Neural cell (in vitro differentiated cells): ENCODE measurements around the gene LRRC57. TPM values are rescaled to one million over a fixed set of nuclear protein-coding genes. Genes with fewer than 3 reads are reported as not detected.

Experiments used
- H2AFZ ChIP-seq: fragments of 200-600, 300-800 bp; sonication (generic), shearing (Covaris generic); 2 replicates; pipeline ENCODE4 v1.6.0; 2014; ENCODE audit warnings: low read depth, mild to moderate bottlenecking, antibody characterized with exemption, low read length, moderate library complexity
- H3F3A ChIP-seq: fragments of 200-600 bp; shearing (Covaris generic); 2 replicates; pipeline ENCODE4 v1.6.1; 2016; ENCODE audit warnings: mild to moderate bottlenecking, moderate library complexity, mixed read lengths, antibody characterized with exemption, low read length; ENCODE audit not compliant: insufficient read depth, poor library complexity, severe bottlenecking
- H3K27ac ChIP-seq: fragments of 200-600, 300-800 bp; sonication (generic), shearing (Covaris generic); 2 replicates; pipeline ENCODE4 v1.5.1; 2014; ENCODE audit warnings: mild to moderate bottlenecking, low read length, moderate library complexity
- H3K27me3 ChIP-seq: fragments of 300-800, 200-600 bp; sonication (generic), shearing (Covaris generic); 2 replicates; pipeline ENCODE4 v1.6.0; 2014; ENCODE audit warnings: mild to moderate bottlenecking, low read depth, low read length, moderate library complexity; ENCODE audit not compliant: insufficient read depth
- H3K36me3 ChIP-seq: fragments of 300-800, 200-600 bp; sonication (generic), shearing (Covaris generic); 2 replicates; pipeline ENCODE4 v1.5.1; 2014; ENCODE audit warnings: mild to moderate bottlenecking, antibody characterized with exemption, low read length, moderate library complexity; ENCODE audit not compliant: insufficient read depth
- H3K4me2 ChIP-seq: fragments of 300-800, 200-600 bp; sonication (generic), shearing (Covaris generic); 2 replicates; pipeline ENCODE4 v1.6.0; 2014; ENCODE audit warnings: mild to moderate bottlenecking, low read length
- H3K4me3 ChIP-seq: fragments of 300-800, 200-600 bp; sonication (generic), shearing (Covaris generic); 2 replicates; pipeline ENCODE4 v1.5.1; 2014; ENCODE audit warnings: mild to moderate bottlenecking, low read length, moderate library complexity
- H3K79me2 ChIP-seq: fragments of 200-600 bp; shearing (Covaris generic); replicated peaks from 2 replicates; pipeline ENCODE4 v1.6.0; 2014; ENCODE audit warnings: mild to moderate bottlenecking, low read length, moderate library complexity; ENCODE audit not compliant: insufficient read depth
- H3K9ac ChIP-seq: fragments of 300-800, 200-600 bp; sonication (generic), shearing (Covaris generic); 2 replicates; pipeline ENCODE4 v1.6.1; 2016; ENCODE audit warnings: mild to moderate bottlenecking, low read length, mixed read lengths
- H3K9me2 ChIP-seq: fragments of 200-600 bp; shearing (Covaris generic); 2 replicates; pipeline ENCODE4 v1.6.1; 2016; ENCODE audit warnings: mild to moderate bottlenecking, low read length, mixed read lengths; ENCODE audit not compliant: insufficient read depth
- H3K9me3 ChIP-seq: fragments of 200-600, 300-800 bp; sonication (generic), shearing (Covaris generic); 2 replicates; pipeline ENCODE4 v1.6.1; 2016; ENCODE audit warnings: mild to moderate bottlenecking, mixed run types, low read length, moderate library complexity, mixed read lengths
- H4K20me1 ChIP-seq: fragments of 200-600 bp; shearing (Covaris generic); 2 replicates; pipeline ENCODE4 v1.6.1; 2016; ENCODE audit warnings: mild to moderate bottlenecking, mixed run types; ENCODE audit not compliant: insufficient read depth
- EP300 ChIP-seq: fragments of 450-650 bp; conservative IDR thresholded peaks from 2 replicates; pipeline ENCODE4 v1.6.1; 2014; ENCODE audit warnings: antibody characterized with exemption, mild to moderate bottlenecking, moderate library complexity; ENCODE audit not compliant: poor library complexity, severe bottlenecking
- EZH2 ChIP-seq: fragments of 200-600, 300-800 bp; shearing (Covaris generic), sonication (generic); IDR thresholded peaks from 2 replicates; pipeline ENCODE4 v1.6.1; 2014; ENCODE audit warnings: antibody characterized with exemption, low read length, borderline replicate concordance, mild to moderate bottlenecking; ENCODE audit not compliant: insufficient read depth, poor library complexity, severe bottlenecking
- MXI1 ChIP-seq: fragments of 450-650 bp; conservative IDR thresholded peaks from 2 replicates; pipeline ENCODE4 v1.6.1; 2014; ENCODE audit warnings: antibody characterized with exemption, mild to moderate bottlenecking; ENCODE audit not compliant: poor library complexity, severe bottlenecking
- POLR2AphosphoS5 ChIP-seq: IDR thresholded peaks from 2 replicates; pipeline ENCODE4 v1.6.1; 2012
- RAD21 ChIP-seq: fragments of 450-650 bp; conservative IDR thresholded peaks from 2 replicates; pipeline ENCODE4 v1.6.1; 2014; ENCODE audit warnings: antibody characterized with exemption, mild to moderate bottlenecking, moderate library complexity
- REST ChIP-seq: IDR thresholded peaks from 2 replicates; pipeline ENCODE4 v1.6.1; 2012; ENCODE audit warnings: borderline replicate concordance
- SMC3 ChIP-seq: fragments of 450-650 bp; conservative IDR thresholded peaks from 2 replicates; pipeline ENCODE4 v1.6.1; 2014; ENCODE audit warnings: antibody characterized with exemption, mild to moderate bottlenecking, moderate library complexity; ENCODE audit not compliant: poor library complexity
- TAF1 ChIP-seq: IDR thresholded peaks from 2 replicates; pipeline ENCODE4 v1.6.1; 2012; ENCODE audit warnings: low read depth
- polyA minus RNA-seq: library from RNA; depleted of rRNA, polyadenylated mRNA; stranded (reverse); fragments of >200 nt; gene quantifications from 2 replicates; pipeline ENCODE4 v1.2.3, GENCODE V29; 2014
- polyA plus RNA-seq: library from polyadenylated mRNA; depleted of rRNA; stranded (reverse); fragments of >200 nt; gene quantifications from 2 replicates; pipeline ENCODE4 v1.2.3, GENCODE V29; 2014
- TF ChIP-seq, protein P1 (sequence below): fragments of 450-650 bp; IDR thresholded peaks from 2 replicates; pipeline ENCODE4 v1.5.1; 2014; ENCODE audit warnings: antibody characterized with exemption, mild to moderate bottlenecking, moderate library complexity; ENCODE audit not compliant: poor library complexity, severe bottlenecking

LRRC57 gene
- polyA plus RNA-seq (8.4 and 11.6 TPM in 2 replicates), polyA minus RNA-seq (23.1 and 26.9 TPM in 2 replicates)

GRCh38 chr15:42548249-42549031 is at the start of gene LRRC57, which contains the start of gene HAUS2:
LRRC57 (minus strand) TSS chr15:42548793; CDS start chr15:42548434, 359 bp downstream.
HAUS2 (plus strand) TSS chr15:42548838; CDS start chr15:42548873, 35 bp downstream.
- Histone ChIP-seq H3K4me2 (peak within 1 kb of the TSS; percentile 68), H3K36me3 (no peaks in the 10 kb centered on the region), H3K79me2 (peaks cover 27% of the 10 kb centered on the region), H2AFZ (peak within 1 kb of the TSS; percentile 94), H3K27ac (peak within 1 kb of the TSS; percentile 91), H3K4me3 (peak within 1 kb of the TSS; percentile 81), H3K9me3 (no peaks in the 10 kb centered on the region), H4K20me1 (no peaks in the 10 kb centered on the region), H3K9ac (peak within 1 kb of the TSS; percentile 90), H3F3A (no peaks in the 10 kb centered on the region), H3K9me2 (no peaks in the 10 kb centered on the region), H3K27me3 (no peaks in the 10 kb centered on the region)
- TF ChIP-seq REST, result peak; percentile 39
- TF ChIP-seq EP300, result peak; percentile 61
- peak; percentile 87 for TF ChIP-seq TAF1
- no peak for TF ChIP-seq RAD21
- TF ChIP-seq EZH2, result no peak
- TF ChIP-seq POLR2AphosphoS5, result peak; percentile 86
- peak; percentile 94 for TF ChIP-seq MXI1
- TF ChIP-seq SMC3, result peak; percentile 41
- TF ChIP-seq, protein P1, sequence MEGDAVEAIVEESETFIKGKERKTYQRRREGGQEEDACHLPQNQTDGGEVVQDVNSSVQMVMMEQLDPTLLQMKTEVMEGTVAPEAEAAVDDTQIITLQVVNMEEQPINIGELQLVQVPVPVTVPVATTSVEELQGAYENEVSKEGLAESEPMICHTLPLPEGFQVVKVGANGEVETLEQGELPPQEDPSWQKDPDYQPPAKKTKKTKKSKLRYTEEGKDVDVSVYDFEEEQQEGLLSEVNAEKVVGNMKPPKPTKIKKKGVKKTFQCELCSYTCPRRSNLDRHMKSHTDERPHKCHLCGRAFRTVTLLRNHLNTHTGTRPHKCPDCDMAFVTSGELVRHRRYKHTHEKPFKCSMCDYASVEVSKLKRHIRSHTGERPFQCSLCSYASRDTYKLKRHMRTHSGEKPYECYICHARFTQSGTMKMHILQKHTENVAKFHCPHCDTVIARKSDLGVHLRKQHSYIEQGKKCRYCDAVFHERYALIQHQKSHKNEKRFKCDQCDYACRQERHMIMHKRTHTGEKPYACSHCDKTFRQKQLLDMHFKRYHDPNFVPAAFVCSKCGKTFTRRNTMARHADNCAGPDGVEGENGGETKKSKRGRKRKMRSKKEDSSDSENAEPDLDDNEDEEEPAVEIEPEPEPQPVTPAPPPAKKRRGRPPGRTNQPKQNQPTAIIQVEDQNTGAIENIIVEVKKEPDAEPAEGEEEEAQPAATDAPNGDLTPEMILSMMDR, result no peak

DNA sequence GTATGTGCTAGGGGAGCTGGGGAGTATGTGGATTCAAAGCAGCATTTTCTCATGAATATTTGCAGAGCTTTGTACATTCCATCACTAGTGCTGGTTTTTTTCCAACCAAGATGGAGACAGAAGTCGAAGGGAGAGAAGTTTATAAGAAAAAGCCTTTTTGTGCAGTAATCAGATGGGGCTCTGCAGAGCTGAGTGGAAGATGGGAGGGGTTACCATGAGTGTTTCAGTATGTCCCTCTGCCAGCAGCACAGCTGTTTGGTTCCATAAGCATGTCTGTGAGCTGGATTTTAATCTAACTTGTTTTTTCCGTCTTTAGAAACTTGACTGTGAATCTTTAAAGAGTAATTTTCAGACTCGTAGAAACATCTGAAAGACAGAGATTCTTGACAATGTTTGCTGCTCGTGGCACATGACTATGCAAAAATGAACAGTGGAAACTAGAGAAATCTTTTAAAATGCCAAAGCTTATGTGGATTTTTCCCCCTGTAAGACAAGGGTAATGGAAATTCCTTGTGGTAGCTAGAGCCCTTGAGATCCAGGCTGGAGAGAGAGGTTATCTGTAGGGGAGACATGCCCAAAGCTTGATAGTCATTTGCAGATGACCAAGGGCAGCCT is 47.1 kb upstream of the LRRC57 start:
- Histone ChIP-seq H4K20me1 (no peaks in the 10 kb centered on the region), H3K4me3 (no peak overlapping the region), H3K27ac (no peak overlapping the region), H3K79me2 (no peaks in the 10 kb centered on the region), H2AFZ (no peak overlapping the region), H3K36me3 (no peaks in the 10 kb centered on the region), H3K9me3 (no peaks in the 10 kb centered on the region), H3K9ac (no peak overlapping the region), H3K9me2 (no peaks in the 10 kb centered on the region), H3F3A (no peaks in the 10 kb centered on the region), H3K4me2 (no peak overlapping the region), H3K27me3 (no peaks in the 10 kb centered on the region)
- no peak for TF ChIP-seq RAD21
- TF ChIP-seq EZH2, result no peak
- TF ChIP-seq, protein P1, result no peak
- TF ChIP-seq MXI1, result no peak
- no peak for TF ChIP-seq TAF1
- TF ChIP-seq SMC3, result no peak
- TF ChIP-seq POLR2AphosphoS5, result no peak
- TF ChIP-seq EP300, result no peak
- no peak for TF ChIP-seq REST
